Endothelial cell of umbilical vein (primary cell): Measurements from ENCODE around the gene CYP17A1. TPM values are rescaled to one million over a fixed set of nuclear protein-coding genes. Genes with fewer than 3 reads are reported as not detected.

ENCODE experiments used
- BruUV-seq: library from RNA; stranded (reverse); fragments of 400-500 nt; replicated peaks from 2 replicates; lab custom pipeline; 2021; lab: Mats Ljungman, UMichigan
- CTCF ChIA-PET: fragments of 300-600, 350-600 bp; sonication (Branson Sonifier 250); formaldehyde crosslinking; loops from one replicate; lab custom pipeline; 2021; ENCODE audit warnings: antibody characterized with exemption, inconsistent platforms; lab: Charles Lee
- POLR2A ChIA-PET: fragments of 300-600, 350-600 bp; sonication (Branson Sonifier 250); formaldehyde crosslinking; loops from one replicate; lab custom pipeline; 2021; ENCODE audit warnings: antibody characterized with exemption, inconsistent platforms; lab: Charles Lee
- DNase-seq: peaks from one replicate; pipeline ENCODE4 v3.0.0-alpha.2; 2011; ENCODE audit warnings: low read depth, low spot score
- FAIRE-seq: peaks from 2 replicates; lab custom pipeline; 2011; peaks lifted over from hg19 to GRCh38; lab: Jason Lieb, UNC
- H2AFZ ChIP-seq: 2 replicates; pipeline ENCODE4 v1.6.0; 2012; ENCODE audit warnings: low read depth, low read length, control low read depth, inconsistent platforms
- H3K27ac ChIP-seq: 2 replicates; pipeline ENCODE4 v1.5.1; 2011; ENCODE audit warnings: low read depth, mild to moderate bottlenecking, control low read depth, low read length, moderate library complexity; ENCODE audit not compliant: insufficient read depth
- H3K27me3 ChIP-seq, 2 experiments: 2 replicates each; pipeline versions ENCODE4 v1.6.0 to v1.6.1; 2011; ENCODE audit warnings: low read length in 2 of 2, mixed read lengths in 1 of 2; ENCODE audit not compliant: control insufficient read depth in 2 of 2, insufficient read depth in 2 of 2
- H3K36me3 ChIP-seq, 2 experiments: 2 replicates in 1 of 2; 3 replicates in 1 of 2; pipeline ENCODE4 v1.5.1; 2011; ENCODE audit warnings: low read length in 2 of 2, mild to moderate bottlenecking in 1 of 2, moderate library complexity in 1 of 2; ENCODE audit not compliant: control insufficient read depth in 2 of 2, insufficient read depth in 2 of 2; ENCODE audit errors: extremely low read depth in 1 of 2
- H3K4me1 ChIP-seq: 3 replicates; pipeline ENCODE4 v1.5.1; 2011; ENCODE audit warnings: mild to moderate bottlenecking, low read length; ENCODE audit not compliant: control insufficient read depth, insufficient read depth; ENCODE audit errors: extremely low read depth
- H3K4me2 ChIP-seq: 2 replicates; pipeline ENCODE4 v1.6.1; 2011; ENCODE audit warnings: low read length, control low read depth, mixed read lengths; ENCODE audit not compliant: insufficient read depth
- H3K4me3 ChIP-seq, 3 experiments: fragments of 200-600 bp in 1 of 3; sonication (generic), shearing (Covaris generic) in 1 of 3; replicated peaks in 1 of 3; 2 replicates each; pipeline ENCODE4 v1.5.1; 2011 to 2016; ENCODE audit warnings: control low read depth in 3 of 3, low read length in 3 of 3, mild to moderate bottlenecking in 2 of 3, inconsistent platforms in 1 of 3, low read depth in 1 of 3, moderate library complexity in 1 of 3; ENCODE audit not compliant: insufficient read depth in 1 of 3
- H3K79me2 ChIP-seq: 2 replicates; pipeline ENCODE4 v1.6.0; 2012; ENCODE audit warnings: low read length, inconsistent platforms; ENCODE audit not compliant: control insufficient read depth, insufficient read depth
- H3K9ac ChIP-seq: replicated peaks from 2 replicates; pipeline ENCODE3; 2011; ENCODE audit warnings: low read length, control low read depth; ENCODE audit not compliant: insufficient read depth; ENCODE audit errors: extremely low read depth
- H3K9me1 ChIP-seq: replicated peaks from 3 replicates; pipeline ENCODE4 v1.6.0; 2011; ENCODE audit warnings: mild to moderate bottlenecking, low read length; ENCODE audit not compliant: control insufficient read depth, insufficient read depth; ENCODE audit errors: extremely low read depth
- H3K9me3 ChIP-seq: replicated peaks from 2 replicates; pipeline ENCODE4 v1.5.1; 2012; ENCODE audit warnings: low read length, inconsistent platforms; ENCODE audit not compliant: control insufficient read depth, insufficient read depth
- H4K20me1 ChIP-seq: replicated peaks from 2 replicates; pipeline ENCODE3; 2011; ENCODE audit warnings: mild to moderate bottlenecking, low read length; ENCODE audit not compliant: control insufficient read depth, insufficient read depth; ENCODE audit errors: extremely low read depth
- CTCF ChIP-seq, 2 donors: IDR thresholded peaks; 1 replicate in 1 of 2; 2 replicates in 1 of 2; pipeline ENCODE4 v1.5.1; 2011; ENCODE audit warnings: low read length in 2 of 2, mild to moderate bottlenecking in 2 of 2, moderate library complexity in 2 of 2, control low read depth in 1 of 2, inconsistent platforms in 1 of 2, low read depth in 1 of 2; ENCODE audit not compliant: insufficient read depth in 1 of 2; ENCODE audit errors: extremely low read depth in 1 of 2
- EZH2 ChIP-seq: IDR thresholded peaks from 2 replicates; pipeline ENCODE4 v1.6.1; 2012; ENCODE audit warnings: borderline replicate concordance, low read depth, mild to moderate bottlenecking, moderate library complexity, low read length, inconsistent platforms; ENCODE audit not compliant: severe bottlenecking
- FOS ChIP-seq: IDR thresholded peaks from 2 replicates; pipeline ENCODE4 v1.6.1; 2011; ENCODE audit warnings: mild to moderate bottlenecking, low read length, moderate library complexity, borderline replicate concordance; ENCODE audit not compliant: insufficient read depth
- GATA2 ChIP-seq: IDR thresholded peaks from 2 replicates; pipeline ENCODE4 v1.7.0; 2011; ENCODE audit warnings: low read depth, mild to moderate bottlenecking, moderate library complexity, mixed read lengths, low read length; ENCODE audit not compliant: insufficient read length, insufficient read depth
- JUN ChIP-seq: IDR thresholded peaks from 2 replicates; pipeline ENCODE4 v1.6.1; 2011; ENCODE audit warnings: borderline replicate concordance, low read depth; ENCODE audit not compliant: insufficient read length, insufficient read depth
- MAX ChIP-seq: IDR thresholded peaks from 2 replicates; pipeline ENCODE4 v1.6.1; 2011; ENCODE audit not compliant: insufficient read depth, insufficient read length
- MYC ChIP-seq: IDR thresholded peaks from one replicate; pipeline ENCODE4 v1.6.1; 2011; ENCODE audit warnings: mild to moderate bottlenecking, low read depth, low read length
- dilution Hi-C: fragments of 300-500 bp; cut with MboI; formaldehyde crosslinking; loops from one replicate; pipeline ENCODE4 v1.15.0; 2019; ENCODE audit warnings: low sequenced_read_pairs; ENCODE audit not compliant: extremely low pct_ligation_motif_present
- intact Hi-C: fragments of 100-400 bp; cut with micrococcal nuclease; formaldehyde crosslinking; loops from one replicate; pipeline ENCODE4 v1.10.0; 2022
- polyA plus RNA-seq, 4 experiments: library from polyadenylated mRNA; depleted of rRNA in 3 of 4; stranded (reverse) in 3 of 4; unstranded in 1 of 4; fragments of >200 nt; gene quantifications; 2 replicates each; pipeline versions ENCODE4 v1.2.1 to v1.2.3, GENCODE V29; 2011 to 2012; ENCODE audit warnings: missing spikeins in 1 of 4
- total RNA-seq: library from RNA; stranded (reverse); gene quantifications from 2 replicates; pipeline ENCODE4 v1.2.3, GENCODE V29; 2021

CYP17A1 gene
- total and polyA plus RNA-seq, 2 donors (not counting 3 experiments of a cell fraction or from before 2014, with no cell fraction given), result not detected

GRCh38 chr10:102868911-102869257 lies 31.7 kb upstream of the CYP17A1 start:
- ChIA-PET POLR2A (no interaction called here), CTCF (interaction anchor here (0.9 to 1.3 kb wide), 5 partner anchors 24 to 190 kb away, joined by 3 to 10 read pairs (median 3); partner anchors contain the start of gene CYP17A1)
- Histone ChIP-seq H3K27ac (no peak overlapping the region), H3K36me3 (no peaks in the 10 kb centered on the region), H3K9me3 (no peaks in the 10 kb centered on the region), H3K9me1 (no peaks in the 10 kb centered on the region), H4K20me1 (no peaks in the 10 kb centered on the region), H3K79me2 (no peaks in the 10 kb centered on the region), H3K4me2 (peak overlapping the region; percentile 74), H3K4me3 (peak overlapping the region in 2 of 3 experiments; percentile 42 to 53), H3K4me1 (peaks cover 5% of the 10 kb centered on the region), H2AFZ (peak overlapping the region; percentile 80), H3K27me3 (peaks cover 2% of the 10 kb centered on the region in 2 experiments), H3K9ac (no peak overlapping the region)
- dilution Hi-C loops (no loop called here), intact Hi-C loops (no loop called here)
- TF ChIP-seq MYC (no peak), GATA2 (no peak), MAX (no peak), JUN (no peak), FOS (no peak), EZH2 (no peak), CTCF (IDR thresholded peaks at IDR 0.05; ENCODE audit: extremely low read depth in 1 of 2, insufficient read depth in 1 of 2, low read depth in 1 of 2, low read length in 2 of 2) (no peak)
- DNase-seq (no peak), FAIRE-seq (no peak)
- BruUV-seq, result no TSS peak
